GM12878 (cell line): ENCODE measurements around the gene GPR87. TPM values are rescaled to one million over a fixed set of nuclear protein-coding genes. Genes with fewer than 3 reads are reported as not detected.

Source experiments
- ATAC-seq: fragments of 200-7000 bp; cut with Tn5 transposase; 3 replicates; pipeline ENCODE4 v1.9.1; 2020; ENCODE audit warnings: mild to moderate bottlenecking, moderate library complexity
- BruUV-seq: library from RNA; stranded (reverse); fragments of 400-500 nt; replicated peaks from 2 replicates; lab custom pipeline; 2021; lab: Mats Ljungman, UMichigan
- CTCF ChIA-PET: fragments of 300-600 bp; sonication (Branson Sonifier 250); formaldehyde crosslinking; extraction: SDS; loops from one replicate; lab custom pipeline; 2021; ENCODE audit warnings: inconsistent platforms; lab: Yijun Ruan, JAX
- POLR2A ChIA-PET: fragments of 350-600 bp; formaldehyde crosslinking; extraction: SDS; loops from one replicate; lab custom pipeline; 2021; ENCODE audit warnings: inconsistent platforms; lab: Charles Lee
- RAD21 ChIA-PET: fragments of 300-600 bp; sonication (Branson Sonifier 250); formaldehyde crosslinking; loops from one replicate; lab custom pipeline; 2023; ENCODE audit warnings: antibody characterized with exemption; ENCODE audit not compliant: unreplicated experiment; lab: Charles Lee
- SMC1A ChIA-PET: fragments of 300-600 bp; sonication (Branson Sonifier 250); formaldehyde crosslinking; loops from one replicate; lab custom pipeline; 2023; ENCODE audit not compliant: unreplicated experiment, uncharacterized antibody; lab: Charles Lee
- DNase-seq: peaks from one replicate; pipeline ENCODE4 v3.0.0-alpha.2; 2011; ENCODE audit warnings: low read depth, low spot score
- FAIRE-seq: peaks from 3 replicates; lab custom pipeline; 2011; peaks lifted over from hg19 to GRCh38; lab: Jason Lieb, UNC
- H2AFZ ChIP-seq: 2 replicates; pipeline ENCODE4 v1.6.0; 2011; ENCODE audit warnings: low read depth, low read length, control low read depth; ENCODE audit not compliant: control insufficient read depth
- H3K27ac ChIP-seq: 2 replicates; pipeline ENCODE4 v1.5.1; 2011; ENCODE audit warnings: control low read depth; ENCODE audit not compliant: control insufficient read depth, insufficient read depth
- H3K27me3 ChIP-seq, 2 experiments: replicated peaks in 1 of 2; 2 replicates each; pipeline versions ENCODE4 v1.6.0 to v1.6.1; 2011; ENCODE audit warnings: low read length in 1 of 2; ENCODE audit not compliant: control insufficient read depth in 2 of 2, insufficient read depth in 2 of 2
- H3K36me3 ChIP-seq, 2 experiments: 2 replicates each; pipeline ENCODE4 v1.5.1; 2011; ENCODE audit warnings: low read length in 1 of 2; ENCODE audit not compliant: control insufficient read depth in 2 of 2, insufficient read depth in 2 of 2
- H3K4me1 ChIP-seq: 2 replicates; pipeline ENCODE4 v1.6.1; 2011; ENCODE audit warnings: mild to moderate bottlenecking, low read length, moderate library complexity, mixed read lengths; ENCODE audit not compliant: control insufficient read depth, insufficient read depth
- H3K4me2 ChIP-seq: 2 replicates; pipeline ENCODE4 v1.6.0; 2011; ENCODE audit warnings: control low read depth; ENCODE audit not compliant: control insufficient read depth, insufficient read depth
- H3K4me3 ChIP-seq: fragments of 200-600 bp; sonication (generic); 2 replicates; pipeline ENCODE4 v1.5.1; 2016
- H3K79me2 ChIP-seq: 2 replicates; pipeline ENCODE4 v1.6.0; 2011; ENCODE audit warnings: low read length; ENCODE audit not compliant: control insufficient read depth, insufficient read depth
- H3K9ac ChIP-seq: 2 replicates; pipeline ENCODE4 v1.8.0; 2011; ENCODE audit warnings: low read length, control low read depth, mixed read lengths; ENCODE audit not compliant: control insufficient read depth, insufficient read depth
- H3K9me3 ChIP-seq: replicated peaks from 3 replicates; pipeline ENCODE4 v1.5.1; 2011; ENCODE audit warnings: mild to moderate bottlenecking, low read length; ENCODE audit not compliant: control insufficient read depth, insufficient read depth
- H4K20me1 ChIP-seq: 2 replicates; pipeline ENCODE4 v1.6.0; 2011; ENCODE audit not compliant: control insufficient read depth, insufficient read depth
- KDM1A ChIP-seq: fragments of 200-600 bp; sonication (generic); IDR thresholded peaks from 2 replicates; pipeline ENCODE4 v1.6.1; 2016; ENCODE audit warnings: borderline replicate concordance
- LARP7 ChIP-seq: fragments of 450-650 bp; IDR thresholded peaks from 2 replicates; pipeline ENCODE4 v1.6.1; 2017; ENCODE audit warnings: mild to moderate bottlenecking
- NFIC ChIP-seq: IDR thresholded peaks from 2 replicates; pipeline ENCODE4 v1.6.1; 2012; ENCODE audit warnings: low read depth, mild to moderate bottlenecking, inconsistent platforms, low read length, moderate library complexity
- NFYB ChIP-seq: IDR thresholded peaks from 2 replicates; pipeline ENCODE4 v1.6.1; 2011; ENCODE audit warnings: low read depth, mild to moderate bottlenecking, low read length, improper control_type of control experiment, moderate library complexity; ENCODE audit not compliant: insufficient read depth
- POU2F2 ChIP-seq: IDR thresholded peaks from 3 replicates; pipeline ENCODE4 v1.6.1; 2011; ENCODE audit warnings: low read depth, mild to moderate bottlenecking, low read length, borderline replicate concordance
- RAD51 ChIP-seq: fragments of 450-650 bp; IDR thresholded peaks from 2 replicates; pipeline ENCODE4 v1.6.1; 2016; ENCODE audit warnings: moderate library complexity, mild to moderate bottlenecking, inconsistent platforms
- RELA ChIP-seq: fragments of 450-650 bp; IDR thresholded peaks from 2 replicates; pipeline ENCODE4 v1.8.0; 2014; ENCODE audit warnings: borderline replicate concordance; ENCODE audit not compliant: partially characterized antibody
- ZNF274 ChIP-seq: IDR thresholded peaks from one replicate; pipeline ENCODE4 v1.8.0; 2011; ENCODE audit not compliant: insufficient read length, insufficient read depth
- in situ Hi-C: fragments of 300-500 bp; cut with MboI; formaldehyde crosslinking; loops from 9 replicates; pipeline ENCODE4 v1.14.3; 2018; ENCODE audit warnings: mixed read lengths
- intact Hi-C: fragments of 100-400 bp; cut with micrococcal nuclease; formaldehyde crosslinking; loops from one replicate; pipeline ENCODE4 v1.14.2; 2022; ENCODE audit not compliant: unreplicated experiment
- polyA plus RNA-seq, 11 experiments: library from polyadenylated mRNA; depleted of rRNA in 4 of 11; unstranded in 6 of 11; stranded (reverse) in 5 of 11; fragments of >200 nt; fragmentation: Nextera tagmentation in 4 of 11; fragmentation: Illumina TruSeq in 1 of 11; extraction: Ambion mirVana in 4 of 11; extraction: Trizol in 1 of 11; gene quantifications; 1 replicate in 1 of 11; 2 replicates in 10 of 11; pipeline versions ENCODE4 v1.2.1 to v1.2.3, GENCODE V29; 2011 to 2016; ENCODE audit warnings: inconsistent platforms in 2 of 11, missing spikeins in 2 of 11, low read depth in 1 of 11
- total RNA-seq, 4 experiments: library from RNA; depleted of rRNA in 3 of 4; stranded (reverse); fragments of >200 nt in 3 of 4; fragmentation: Illumina TruSeq in 1 of 4; extraction: Trizol in 1 of 4; gene quantifications; 2 replicates each; pipeline versions ENCODE4 v1.2.1 to v1.2.3, GENCODE V29; 2013 to 2021
- TF ChIP-seq, protein P1 (sequence below): fragments of 450-650 bp; IDR thresholded peaks from 2 replicates; pipeline ENCODE4 v1.6.1; 2017; ENCODE audit warnings: antibody characterized with exemption, mild to moderate bottlenecking, moderate library complexity

Gene GPR87
- total and polyA plus RNA-seq, 10 of the 15 experiments (the other 5 are each of a cell fraction or from before 2014, with no cell fraction given): 0.06 to 0.27 (median 0.16) TPM; not detected in 5

DNA sequence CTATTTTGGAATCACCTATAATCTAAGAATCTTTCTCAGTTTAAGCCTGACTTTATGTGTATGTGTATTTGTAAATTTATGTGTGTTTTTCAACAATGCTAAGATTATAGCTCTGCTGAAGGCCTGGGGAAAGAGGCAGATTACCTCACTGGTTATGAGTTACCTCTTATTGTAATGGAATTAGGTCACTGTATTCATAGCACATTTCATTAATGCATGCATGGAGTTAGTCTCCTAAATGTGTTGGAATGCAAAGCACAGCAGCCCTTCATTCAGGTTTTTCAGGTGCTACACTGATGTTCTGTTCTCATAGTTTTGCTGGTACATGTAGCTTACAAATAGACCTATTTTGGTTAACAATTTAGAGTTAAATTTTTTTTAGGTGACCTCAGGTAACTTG lies 9.5 kb downstream of the GPR87 start:
- no peaks in the 10 kb centered on the region for H3K79me2 ChIP-seq

More for the DNA sequence above, 9.5 kb downstream of the GPR87 start:
- Histone ChIP-seq H4K20me1 (no peaks in the 10 kb centered on the region), H3K9ac (no peak overlapping the region), H3K4me3 (no peak overlapping the region), H3K27ac (no peak overlapping the region), H3K27me3 (no peaks in the 10 kb centered on the region), H2AFZ (no peak overlapping the region), H3K4me1 (no peaks in the 10 kb centered on the region), H3K9me3 (no peaks in the 10 kb centered on the region), H3K4me2 (no peak overlapping the region), H3K36me3 (no peaks in the 10 kb centered on the region)
- no peak for DNase-seq
- no peak for ATAC-seq
- FAIRE-seq: no peak
- CTCF ChIA-PET: interaction anchor here (0.7 to 1.3 kb wide), 4 partner anchors 12 to 139 kb away, joined by 3 to 4 read pairs (median 4); no protein-coding TSS in a partner anchor
- in situ Hi-C loops (no loop called here), intact Hi-C loops (no loop called here)
- BruUV-seq: no TSS peak
- no peak for TF ChIP-seq POU2F2
- TF ChIP-seq KDM1A: no peak
- TF ChIP-seq RELA: no peak
- TF ChIP-seq RAD51: no peak
- TF ChIP-seq ZNF274: no peak
- TF ChIP-seq, protein P1, sequence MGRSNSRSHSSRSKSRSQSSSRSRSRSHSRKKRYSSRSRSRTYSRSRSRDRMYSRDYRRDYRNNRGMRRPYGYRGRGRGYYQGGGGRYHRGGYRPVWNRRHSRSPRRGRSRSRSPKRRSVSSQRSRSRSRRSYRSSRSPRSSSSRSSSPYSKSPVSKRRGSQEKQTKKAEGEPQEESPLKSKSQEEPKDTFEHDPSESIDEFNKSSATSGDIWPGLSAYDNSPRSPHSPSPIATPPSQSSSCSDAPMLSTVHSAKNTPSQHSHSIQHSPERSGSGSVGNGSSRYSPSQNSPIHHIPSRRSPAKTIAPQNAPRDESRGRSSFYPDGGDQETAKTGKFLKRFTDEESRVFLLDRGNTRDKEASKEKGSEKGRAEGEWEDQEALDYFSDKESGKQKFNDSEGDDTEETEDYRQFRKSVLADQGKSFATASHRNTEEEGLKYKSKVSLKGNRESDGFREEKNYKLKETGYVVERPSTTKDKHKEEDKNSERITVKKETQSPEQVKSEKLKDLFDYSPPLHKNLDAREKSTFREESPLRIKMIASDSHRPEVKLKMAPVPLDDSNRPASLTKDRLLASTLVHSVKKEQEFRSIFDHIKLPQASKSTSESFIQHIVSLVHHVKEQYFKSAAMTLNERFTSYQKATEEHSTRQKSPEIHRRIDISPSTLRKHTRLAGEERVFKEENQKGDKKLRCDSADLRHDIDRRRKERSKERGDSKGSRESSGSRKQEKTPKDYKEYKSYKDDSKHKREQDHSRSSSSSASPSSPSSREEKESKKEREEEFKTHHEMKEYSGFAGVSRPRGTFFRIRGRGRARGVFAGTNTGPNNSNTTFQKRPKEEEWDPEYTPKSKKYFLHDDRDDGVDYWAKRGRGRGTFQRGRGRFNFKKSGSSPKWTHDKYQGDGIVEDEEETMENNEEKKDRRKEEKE: no peak
- no peak for TF ChIP-seq NFIC
- no peak for TF ChIP-seq LARP7
- no peak for TF ChIP-seq NFYB
- RAD21 ChIA-PET: no interaction called here
- POLR2A ChIA-PET: interaction anchor here (0.6 kb wide), 1 partner anchor 102 kb away, joined by 4 read pairs; no protein-coding TSS in a partner anchor
- SMC1A ChIA-PET: interaction anchor here (0.7 to 1.3 kb wide), 2 partner anchors 14 to 251 kb away, joined by 3 to 4 read pairs; no protein-coding TSS in a partner anchor
